Right lobe of liver (tissue), 4 donors: ENCODE results near the gene ALKBH1.

Experiments used
- POLR2A ChIP-seq: fragments of 450-650 bp; IDR thresholded peaks from one replicate; pipeline ENCODE4 v1.6.1; 2017; ENCODE audit warnings: antibody characterized with exemption, mild to moderate bottlenecking
- TF ChIP-seq, protein P1 (sequence below), 4 donors: fragments of 200-600 bp in 3 of 4; fragments of 450-650 bp in 1 of 4; IDR thresholded peaks; one replicate each; pipeline versions ENCODE4 v1.5.1 to v1.8.0; 2016 to 2022; ENCODE audit warnings: antibody characterized with exemption in 4 of 4, mild to moderate bottlenecking in 2 of 4
- donor health status: DM: no; HTN: no; CAD: no.
- donor health status: DM: no; HTN: no; CAD: no.
- donor health status: DM: no; HTN: yes; CAD: no.

DNA sequence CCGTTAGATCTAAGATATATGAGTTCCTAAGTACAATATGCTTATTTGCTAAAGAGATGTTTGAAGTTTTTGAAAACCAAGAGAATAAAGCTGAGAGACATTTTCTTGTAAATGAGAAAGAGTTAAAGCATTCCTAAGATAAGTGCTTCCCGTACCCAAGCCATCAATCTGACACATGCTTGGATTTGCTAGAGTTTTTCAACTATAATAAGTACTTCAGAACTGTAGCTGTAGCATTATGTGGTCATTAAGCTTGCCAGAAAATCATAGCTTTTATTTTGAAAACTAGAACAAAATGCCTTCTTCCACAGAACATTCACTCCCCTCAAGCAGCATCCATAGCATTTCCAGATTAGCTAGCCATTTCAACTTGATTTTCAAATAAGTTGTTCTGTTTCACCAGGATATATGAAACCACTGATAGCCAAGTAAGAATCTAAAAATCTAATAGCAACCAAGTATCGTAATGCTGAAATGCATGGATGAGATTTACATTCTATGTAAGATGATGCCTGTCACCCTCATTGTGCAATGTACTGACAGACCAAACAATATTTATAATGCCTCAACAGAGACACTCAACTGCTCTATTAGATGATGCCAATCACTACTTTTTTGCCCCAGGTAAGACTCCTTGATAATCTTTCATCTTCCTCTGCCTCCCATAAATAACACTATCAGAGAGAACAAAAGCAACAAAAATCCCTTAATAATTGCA lies 45.1 kb upstream of the ALKBH1 start:
- TF ChIP-seq POLR2A = no peak
- TF ChIP-seq, protein P1, sequence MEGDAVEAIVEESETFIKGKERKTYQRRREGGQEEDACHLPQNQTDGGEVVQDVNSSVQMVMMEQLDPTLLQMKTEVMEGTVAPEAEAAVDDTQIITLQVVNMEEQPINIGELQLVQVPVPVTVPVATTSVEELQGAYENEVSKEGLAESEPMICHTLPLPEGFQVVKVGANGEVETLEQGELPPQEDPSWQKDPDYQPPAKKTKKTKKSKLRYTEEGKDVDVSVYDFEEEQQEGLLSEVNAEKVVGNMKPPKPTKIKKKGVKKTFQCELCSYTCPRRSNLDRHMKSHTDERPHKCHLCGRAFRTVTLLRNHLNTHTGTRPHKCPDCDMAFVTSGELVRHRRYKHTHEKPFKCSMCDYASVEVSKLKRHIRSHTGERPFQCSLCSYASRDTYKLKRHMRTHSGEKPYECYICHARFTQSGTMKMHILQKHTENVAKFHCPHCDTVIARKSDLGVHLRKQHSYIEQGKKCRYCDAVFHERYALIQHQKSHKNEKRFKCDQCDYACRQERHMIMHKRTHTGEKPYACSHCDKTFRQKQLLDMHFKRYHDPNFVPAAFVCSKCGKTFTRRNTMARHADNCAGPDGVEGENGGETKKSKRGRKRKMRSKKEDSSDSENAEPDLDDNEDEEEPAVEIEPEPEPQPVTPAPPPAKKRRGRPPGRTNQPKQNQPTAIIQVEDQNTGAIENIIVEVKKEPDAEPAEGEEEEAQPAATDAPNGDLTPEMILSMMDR (IDR thresholded peaks at IDR 0.05) = no peak
